ENCODE data around the gene RASGRF1. TPM values are rescaled to one million over a fixed set of nuclear protein-coding genes. Genes with fewer than 3 reads are reported as not detected.

RASGRF1 gene
- total RNA-seq, 1 experiment from 2014 or later: 0.70 TPM

DNA sequence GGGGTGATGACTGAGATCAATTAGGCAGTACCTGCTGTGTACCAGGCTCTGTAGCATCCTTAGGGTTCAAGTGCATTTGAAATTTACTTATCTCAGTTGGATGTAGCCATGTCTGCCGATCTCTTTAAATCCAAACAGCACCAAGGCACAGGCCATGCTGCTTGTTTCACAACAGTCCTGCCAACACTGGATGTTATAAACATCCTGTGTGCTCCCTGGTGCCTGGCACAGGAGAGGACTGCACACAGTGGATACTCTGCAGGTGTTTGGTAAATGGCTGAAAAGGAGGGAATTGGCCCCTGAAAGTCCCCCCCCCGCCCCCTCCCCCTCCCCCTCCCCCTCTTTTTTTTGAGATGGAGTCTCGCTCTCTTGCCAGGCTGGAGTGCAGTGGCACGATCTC is 172.7 kb downstream of the RASGRF1 start:
- intact Hi-C loops (cut with micrococcal nuclease): no loop called here

DNA sequence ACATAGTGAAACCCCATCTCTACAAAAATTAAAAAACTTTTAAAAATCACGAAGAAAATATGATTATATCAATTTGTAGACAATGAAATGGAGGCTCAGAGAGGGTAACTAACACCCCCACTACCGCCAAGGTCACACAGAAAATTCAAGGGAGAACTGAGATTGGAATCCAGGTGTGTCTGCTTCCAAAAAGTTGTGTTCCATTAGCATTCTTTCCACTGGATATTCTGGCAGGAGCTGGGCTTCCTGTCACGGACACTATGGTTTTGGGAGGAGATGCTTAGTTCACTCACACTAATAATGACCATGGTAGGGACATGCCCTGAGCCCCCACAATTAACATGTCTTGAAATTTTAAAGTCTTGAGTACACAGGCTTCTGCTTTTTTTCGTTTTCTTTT is 174.5 kb downstream of the RASGRF1 start:
- intact Hi-C loops (cut with micrococcal nuclease): no loop called here
- peaks cover 63% of the 10 kb centered on the region for H3K36me3 Mint-ChIP-seq (ENCODE audit: insufficient read depth, unreplicated experiment)
- POLR2A ChIA-PET: no interaction called here
- H3K4me1 Mint-ChIP-seq (ENCODE audit: insufficient read depth, unreplicated experiment): no peaks in the 10 kb centered on the region
- no peak overlapping the region for H3K27ac Mint-ChIP-seq (ENCODE audit: low read depth, unreplicated experiment)
- no peaks in the 10 kb centered on the region for H3K9me3 Mint-ChIP-seq (ENCODE audit: unreplicated experiment)
- BruUV-seq (replicated peaks): no TSS peak
- no peaks in the 10 kb centered on the region for H3K27me3 Mint-ChIP-seq (ENCODE audit: insufficient read depth, unreplicated experiment)
- DNase-seq (ENCODE audit: unreplicated experiment): no peak
- TF ChIP-seq CTCF (IDR thresholded peaks at IDR 0.05; ENCODE audit: unreplicated experiment): no peak
- CTCF ChIA-PET: no interaction called here
- no peak overlapping the region for H3K4me3 Mint-ChIP-seq (ENCODE audit: unreplicated experiment)

More for the DNA sequence above, 172.7 kb downstream of the RASGRF1 start:
- BruUV-seq (replicated peaks): no TSS peak
- POLR2A ChIA-PET: no interaction called here
- no peaks in the 10 kb centered on the region for H3K27me3 Mint-ChIP-seq (ENCODE audit: insufficient read depth, unreplicated experiment)
- H3K36me3 Mint-ChIP-seq (ENCODE audit: insufficient read depth, unreplicated experiment): peaks cover 62% of the 10 kb centered on the region
- H3K4me1 Mint-ChIP-seq (ENCODE audit: insufficient read depth, unreplicated experiment): no peaks in the 10 kb centered on the region
- TF ChIP-seq CTCF (IDR thresholded peaks at IDR 0.05; ENCODE audit: unreplicated experiment): no peak
- H3K9me3 Mint-ChIP-seq (ENCODE audit: unreplicated experiment): no peaks in the 10 kb centered on the region
- H3K4me3 Mint-ChIP-seq (ENCODE audit: unreplicated experiment): no peak overlapping the region
- no peak for DNase-seq (ENCODE audit: unreplicated experiment)
- no peak overlapping the region for H3K27ac Mint-ChIP-seq (ENCODE audit: low read depth, unreplicated experiment)
- CTCF ChIA-PET: no interaction called here

GRCh38 chr15:78915341-78916087 is 175.1 kb downstream of the RASGRF1 start:
- intact Hi-C loops (cut with micrococcal nuclease): no loop called here
- H3K4me1 Mint-ChIP-seq (ENCODE audit: insufficient read depth, unreplicated experiment): no peaks in the 10 kb centered on the region
- H3K27me3 Mint-ChIP-seq (ENCODE audit: insufficient read depth, unreplicated experiment): no peaks in the 10 kb centered on the region
- H3K27ac Mint-ChIP-seq (ENCODE audit: low read depth, unreplicated experiment): no peak overlapping the region
- peaks cover 65% of the 10 kb centered on the region for H3K36me3 Mint-ChIP-seq (ENCODE audit: insufficient read depth, unreplicated experiment)
- ChIA-PET POLR2A (no interaction called here), CTCF (interaction anchor here (0.9 to 1.1 kb wide), 2 partner anchors 64 to 97 kb away, joined by 4 to 8 read pairs; no protein-coding TSS in a partner anchor)
- BruUV-seq (replicated peaks): no TSS peak
- no peaks in the 10 kb centered on the region for H3K9me3 Mint-ChIP-seq (ENCODE audit: unreplicated experiment)
- H3K4me3 Mint-ChIP-seq (ENCODE audit: unreplicated experiment): no peak overlapping the region
- no peak for DNase-seq (ENCODE audit: unreplicated experiment)
- no peak for TF ChIP-seq CTCF (IDR thresholded peaks at IDR 0.05; ENCODE audit: unreplicated experiment)

- intact Hi-C loops (cut with micrococcal nuclease): no loop called here
- H3K4me1 Mint-ChIP-seq (ENCODE audit: insufficient read depth, unreplicated experiment): no peaks in the 10 kb centered on the region
- H3K36me3 Mint-ChIP-seq (ENCODE audit: insufficient read depth, unreplicated experiment): peaks cover 66% of the 10 kb centered on the region
- CTCF ChIA-PET: interaction anchor here (0.6 to 1.5 kb wide), 5 partner anchors 10 to 1613 kb away, joined by 3 to 8 read pairs (median 3); no protein-coding TSS in a partner anchor
- H3K4me3 Mint-ChIP-seq (ENCODE audit: unreplicated experiment): no peak overlapping the region
- POLR2A ChIA-PET: no interaction called here
- H3K27ac Mint-ChIP-seq (ENCODE audit: low read depth, unreplicated experiment): no peak overlapping the region
- BruUV-seq (replicated peaks): no TSS peak
- DNase-seq (ENCODE audit: unreplicated experiment): no peak
- H3K9me3 Mint-ChIP-seq (ENCODE audit: unreplicated experiment): no peaks in the 10 kb centered on the region
- peak; percentile 12 for TF ChIP-seq CTCF (IDR thresholded peaks at IDR 0.05; ENCODE audit: unreplicated experiment)
- H3K27me3 Mint-ChIP-seq (ENCODE audit: insufficient read depth, unreplicated experiment): no peaks in the 10 kb centered on the region
These were observed 176.4 kb downstream of the RASGRF1 start for GRCh38 chr15:78914027-78914764.
